HG02642 (cell line): ENCODE measurements around the gene TLNRD1.

Experiments used
- ATAC-seq: cut with Tn5 transposase; IDR thresholded peaks from one replicate; pipeline ENCODE4 v1.9.1; 2021; ENCODE audit warnings: mild to moderate bottlenecking; ENCODE audit not compliant: unreplicated experiment, poor library complexity

Gene TLNRD1

DNA sequence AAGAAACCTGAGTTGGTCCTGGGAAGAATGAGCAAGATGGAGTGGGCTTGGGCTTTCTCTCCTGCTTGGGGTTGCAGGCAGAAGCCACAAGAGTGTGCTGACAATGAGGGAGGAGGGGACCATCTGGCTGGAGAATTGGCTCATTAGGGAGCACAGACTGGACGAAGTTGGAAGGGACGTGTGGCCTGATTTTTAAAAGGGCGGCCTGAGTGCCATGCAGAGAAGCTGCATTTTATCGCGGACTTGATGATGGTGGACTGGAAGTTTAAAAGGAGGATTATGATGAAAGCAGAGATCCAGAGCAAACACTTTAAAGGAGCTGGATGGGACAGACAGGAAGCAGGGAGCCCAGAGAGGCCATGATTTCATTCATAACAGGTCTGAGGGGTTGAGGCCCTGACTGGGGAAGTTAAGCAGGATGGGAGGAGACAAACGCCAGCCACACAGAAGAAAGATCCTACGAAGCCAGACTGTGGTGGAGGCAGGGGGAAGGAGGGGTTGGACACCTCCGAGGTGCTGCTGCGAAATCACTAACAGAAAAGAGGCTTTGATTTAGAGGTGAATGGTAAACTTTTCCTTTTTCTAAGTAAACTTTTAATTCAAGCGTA, 23.6 kb downstream of the TLNRD1 start:
- no peak for ATAC-seq

DNA sequence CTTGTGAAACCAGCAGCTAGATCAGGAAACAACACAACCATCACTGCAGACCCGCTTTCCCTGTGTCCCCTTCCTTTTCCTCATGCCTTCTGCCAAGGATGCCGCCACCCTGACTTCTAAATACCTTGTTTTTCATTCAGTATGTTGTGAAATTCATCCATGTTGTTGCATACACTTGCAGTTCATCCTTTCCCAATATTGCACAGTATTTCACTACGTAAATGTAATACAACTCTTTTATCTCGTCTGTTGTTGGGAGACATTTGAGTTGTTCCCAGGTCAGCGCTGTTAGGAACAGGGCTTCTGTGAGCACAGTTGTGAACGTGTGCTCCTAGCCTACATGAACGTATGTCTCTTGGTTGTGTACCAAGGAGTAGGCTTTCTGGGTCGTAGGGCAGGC, 24.2 kb downstream of the TLNRD1 start:
- no peak for ATAC-seq

DNA sequence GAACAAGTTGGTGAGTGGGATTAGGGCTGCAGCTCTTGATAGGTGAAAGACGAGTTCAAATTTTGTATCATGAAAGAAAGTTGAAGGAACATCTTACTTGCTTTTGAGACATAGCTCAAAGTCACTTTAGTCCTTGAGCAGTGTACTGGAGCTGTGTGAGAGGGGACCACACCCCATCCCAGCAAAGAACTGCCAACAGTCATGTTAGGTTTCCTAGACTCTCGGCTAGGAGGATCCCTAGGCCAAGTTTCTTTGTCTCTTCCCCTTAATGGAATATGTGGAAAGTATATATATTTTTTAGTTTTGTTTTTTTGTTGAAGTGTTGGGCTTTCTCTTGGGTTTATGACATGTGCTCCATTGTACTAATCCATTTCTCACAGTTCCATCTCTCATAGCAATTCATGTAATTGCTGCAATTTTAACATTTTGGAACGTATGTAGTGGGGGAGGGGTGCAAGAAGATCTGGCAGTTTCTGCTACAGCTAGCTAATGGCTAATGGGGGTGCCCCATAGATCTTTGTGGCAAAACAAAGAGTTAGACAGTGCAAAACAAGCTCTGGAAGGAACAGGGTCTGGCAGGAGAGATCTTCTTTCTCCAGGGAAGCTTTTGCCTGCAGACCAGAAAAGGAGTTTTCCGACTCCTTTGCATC, 25.1 kb downstream of the TLNRD1 start:
- no peak for ATAC-seq

DNA sequence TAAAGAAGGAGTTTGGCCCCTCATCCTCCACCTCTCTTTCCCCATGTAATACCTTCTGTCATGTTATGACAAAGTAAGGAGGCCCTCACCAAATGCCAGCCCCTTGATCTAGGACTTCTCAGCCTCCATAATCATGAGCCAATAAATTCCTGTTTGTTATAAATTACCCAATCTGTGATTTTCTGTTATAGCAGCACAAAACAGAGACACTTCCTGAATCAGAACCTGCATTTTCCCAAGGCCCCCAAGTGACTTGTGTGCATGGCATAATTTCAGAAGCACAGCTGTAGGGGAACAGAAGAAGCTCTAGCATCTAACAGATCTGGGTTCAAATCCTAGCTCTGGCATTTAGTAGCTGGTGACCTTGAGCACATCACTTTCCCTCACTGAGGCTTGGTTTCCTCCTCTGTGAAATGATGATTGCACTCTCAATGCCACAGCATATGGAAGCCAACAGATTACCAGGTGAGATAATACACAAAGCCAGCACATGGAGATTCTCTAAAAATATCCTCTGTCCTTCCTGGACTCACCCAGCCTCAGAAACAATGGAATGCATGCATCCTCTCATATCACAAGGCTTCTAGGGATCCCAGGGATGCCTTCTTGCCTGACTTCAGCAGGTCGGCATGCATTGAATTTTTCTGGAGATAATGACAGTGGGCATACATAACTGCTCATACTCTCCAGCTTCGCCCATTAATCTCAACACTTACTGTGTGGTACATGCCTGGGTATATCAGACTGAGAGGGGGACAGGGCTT, 26.3 kb downstream of the TLNRD1 start:
- no peak for ATAC-seq

DNA sequence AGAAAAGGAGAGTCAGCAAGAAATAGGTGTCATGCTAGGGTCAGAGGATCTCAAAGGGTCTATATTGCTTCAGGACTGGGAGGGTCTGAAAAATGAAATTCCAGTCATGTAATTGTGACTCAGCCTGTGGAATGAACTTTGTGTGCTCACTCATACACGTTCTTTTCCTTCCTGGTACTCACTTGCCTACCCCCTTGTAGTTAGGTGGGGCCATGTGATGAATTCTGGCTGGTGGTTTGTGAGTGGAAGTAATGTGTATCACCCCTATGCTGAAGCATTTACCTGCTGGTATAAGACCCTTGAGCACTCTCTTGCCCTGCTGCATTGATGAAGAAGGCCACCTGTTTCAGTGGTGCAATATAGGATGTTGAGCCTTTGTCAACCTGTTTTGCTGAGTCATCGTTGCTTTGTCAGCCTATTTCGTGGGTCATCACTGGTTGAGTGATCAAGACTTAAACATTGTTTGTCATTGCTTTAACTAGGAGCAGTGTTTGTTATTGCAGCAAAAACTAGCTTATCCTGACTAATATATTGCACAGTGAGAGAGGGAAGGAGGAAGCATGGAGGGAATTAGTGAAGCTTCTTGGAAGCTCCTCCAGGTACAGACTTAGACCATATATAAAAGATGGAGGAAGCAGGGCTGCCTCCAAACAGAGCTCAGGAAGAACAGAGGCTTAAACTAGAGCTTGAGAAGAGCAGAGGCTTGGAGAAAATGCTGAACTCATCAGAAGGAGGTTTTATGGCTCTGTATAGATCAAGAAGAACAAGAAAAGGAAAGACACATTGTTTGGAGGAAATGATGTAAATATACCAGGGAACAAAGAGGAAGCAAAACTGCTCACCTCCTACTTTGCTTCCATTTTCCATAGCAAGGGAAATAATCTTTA, 28.9 kb downstream of the TLNRD1 start:
- no peak for ATAC-seq

DNA sequence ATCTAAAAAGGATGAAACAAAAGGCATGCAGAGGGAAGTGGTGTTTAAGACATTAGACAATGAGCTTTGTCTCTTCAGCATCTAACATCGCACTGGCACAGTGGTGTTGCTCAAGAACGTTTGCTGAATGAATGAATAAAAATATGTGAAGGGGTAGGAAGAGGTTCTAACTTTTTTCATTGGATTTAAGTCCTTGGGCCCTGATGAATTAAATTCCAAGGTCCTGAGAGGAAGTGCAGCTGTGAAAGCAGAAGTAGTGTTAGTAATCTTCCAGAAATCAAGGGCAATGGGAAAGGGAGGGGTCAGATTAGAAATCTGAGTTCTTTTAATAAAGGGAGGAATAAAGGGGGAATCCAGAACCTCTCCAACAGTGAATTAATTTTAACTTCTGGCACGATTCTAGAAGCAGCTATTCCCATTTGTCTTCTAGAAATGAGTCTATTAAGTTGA, 29.6 kb downstream of the TLNRD1 start:
- ATAC-seq: no peak

DNA sequence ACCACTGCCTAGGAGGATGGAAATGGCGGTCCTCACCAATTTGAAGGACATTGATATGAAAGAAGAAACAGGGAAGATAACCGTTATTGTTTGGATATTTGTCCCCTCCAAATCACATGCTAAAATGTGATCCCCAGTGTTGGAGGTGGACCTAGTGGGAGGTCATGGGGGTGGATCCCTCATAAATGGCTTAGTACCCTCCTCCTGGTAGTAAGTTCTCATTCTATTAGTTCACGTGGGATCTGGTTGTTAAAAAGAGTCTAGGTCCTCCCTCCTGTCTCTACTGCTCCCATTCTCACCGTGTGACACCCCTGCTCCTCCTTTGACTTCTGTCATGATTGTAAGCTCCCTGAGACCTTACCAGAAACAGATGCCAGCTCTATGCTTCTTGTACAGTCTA, 30.5 kb downstream of the TLNRD1 start:
- no peak for ATAC-seq

DNA sequence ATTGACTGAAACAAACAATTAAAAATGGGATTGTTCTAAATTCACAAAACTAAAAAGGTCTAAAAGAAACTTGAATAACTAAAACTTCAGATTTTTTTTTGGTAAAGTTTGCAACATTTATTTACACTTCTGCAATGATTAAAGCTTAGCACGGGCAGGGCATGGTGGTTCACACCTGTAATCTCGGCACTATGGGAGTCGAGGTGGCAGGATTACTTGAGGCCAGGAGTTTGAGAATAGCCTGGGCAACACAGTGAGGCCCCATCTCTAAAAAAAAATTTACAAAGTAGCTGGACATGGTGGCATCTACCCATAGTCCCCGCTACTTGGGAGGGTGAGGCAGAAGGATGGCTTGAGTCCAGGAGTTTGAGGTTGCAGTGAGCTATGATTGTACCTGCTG, 31.6 kb downstream of the TLNRD1 start:
- ATAC-seq: no peak

DNA sequence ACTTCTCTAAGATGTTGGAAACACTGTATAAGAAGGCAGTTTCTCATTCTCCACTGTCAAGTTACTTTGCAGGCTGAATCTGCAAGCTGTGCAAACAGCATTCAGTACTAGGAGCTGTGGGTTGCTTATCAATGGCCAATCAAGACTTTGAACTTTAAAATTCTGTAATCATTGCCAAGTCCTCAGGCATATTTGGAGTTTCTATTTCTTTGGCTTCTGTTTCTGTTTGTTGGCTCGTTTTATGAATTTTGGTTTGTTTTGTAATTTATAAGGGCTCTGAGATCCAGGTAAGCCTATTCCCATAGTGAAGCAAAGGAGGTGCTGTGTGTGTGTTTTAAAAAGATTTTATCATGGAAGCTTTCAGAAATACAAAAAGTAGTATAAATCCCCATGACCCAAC, 32.1 kb downstream of the TLNRD1 start:
- no peak for ATAC-seq

DNA sequence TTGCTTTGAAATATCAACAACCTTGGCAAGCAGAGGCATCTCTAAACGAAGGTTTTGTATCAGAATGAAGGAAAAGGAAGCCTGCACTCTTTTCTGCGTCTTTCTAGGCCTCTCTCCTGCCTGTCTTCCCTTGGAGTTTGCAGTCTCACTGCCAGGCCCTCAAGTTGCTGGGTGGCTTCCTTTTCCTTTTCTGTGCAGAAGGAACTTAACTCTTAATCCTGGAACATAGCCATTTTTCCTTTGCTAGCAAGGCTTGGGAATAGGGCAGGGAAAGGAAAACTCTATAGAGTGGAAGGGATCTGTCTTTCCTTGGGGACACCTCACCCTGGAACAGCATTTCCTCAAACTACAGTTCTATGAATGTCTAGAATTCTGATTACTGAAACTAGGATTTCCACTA, 32.8 kb downstream of the TLNRD1 start:
- no peak for ATAC-seq

DNA sequence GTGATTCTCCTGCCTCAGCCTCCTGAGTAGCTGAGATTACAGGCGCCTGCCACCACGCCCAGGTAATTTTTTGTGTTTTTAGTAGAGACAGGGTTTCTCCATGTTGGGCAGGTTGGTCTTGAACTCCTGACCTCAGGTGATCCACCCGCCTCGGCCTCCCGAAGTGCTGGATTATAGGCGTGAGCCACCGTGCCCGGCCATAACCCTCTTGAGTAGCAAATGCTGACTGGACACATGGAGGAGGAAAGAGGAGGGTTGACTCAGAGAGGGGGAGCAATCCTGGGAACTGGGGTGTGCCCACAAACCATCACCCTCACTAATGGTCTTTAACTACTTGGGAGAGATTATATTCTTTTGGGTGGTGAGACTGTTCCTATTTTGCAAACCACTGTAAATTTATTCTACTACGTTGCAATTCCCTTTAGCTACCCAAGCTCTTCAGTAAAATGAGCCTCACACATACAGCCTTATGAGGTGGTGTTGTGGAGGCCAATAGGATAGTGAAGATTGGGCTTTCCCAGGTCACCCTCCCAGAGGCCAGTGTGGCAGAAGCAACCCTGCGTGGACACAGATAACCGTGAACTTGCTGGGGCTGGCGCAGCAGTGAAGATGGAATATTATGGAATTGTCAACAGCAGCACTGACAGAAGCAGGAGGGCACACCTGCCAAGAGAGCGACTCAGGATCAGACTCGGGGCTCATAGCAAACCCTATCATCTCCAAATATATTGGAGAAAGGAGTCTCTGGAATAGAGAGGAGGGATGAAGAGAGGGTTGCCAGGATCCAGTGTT, 37.4 kb downstream of the TLNRD1 start:
- ATAC-seq: no peak

DNA sequence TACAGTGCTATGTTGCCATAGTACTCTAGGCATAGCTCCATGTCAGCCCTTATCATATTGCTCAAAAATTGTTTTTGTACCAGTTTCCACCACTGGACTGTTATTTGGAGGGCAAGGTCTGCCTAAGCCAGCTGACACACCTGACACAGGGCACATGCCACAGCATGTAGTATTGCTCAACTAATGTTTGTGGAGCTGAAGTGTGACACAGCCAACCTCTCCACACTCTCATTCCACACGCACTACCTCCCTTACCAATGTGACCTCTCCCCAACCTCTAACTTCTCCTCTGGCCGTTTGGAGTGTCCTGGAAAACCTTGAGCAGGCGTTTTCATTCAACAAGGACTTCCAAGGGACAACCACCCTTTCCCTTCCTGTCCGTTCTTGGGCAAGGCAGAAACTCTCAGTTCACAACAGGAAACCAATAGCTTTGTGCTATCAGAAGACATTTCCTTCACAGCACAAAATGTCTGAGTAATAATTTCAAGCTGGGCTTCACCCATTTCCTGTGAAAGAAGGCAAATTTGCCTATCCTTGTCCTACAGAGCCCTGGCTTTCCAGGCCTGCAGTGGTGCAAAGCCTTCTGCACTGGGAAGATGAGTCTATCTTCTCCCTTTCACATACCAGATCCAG, 38.4 kb downstream of the TLNRD1 start:
- ATAC-seq: no peak

DNA sequence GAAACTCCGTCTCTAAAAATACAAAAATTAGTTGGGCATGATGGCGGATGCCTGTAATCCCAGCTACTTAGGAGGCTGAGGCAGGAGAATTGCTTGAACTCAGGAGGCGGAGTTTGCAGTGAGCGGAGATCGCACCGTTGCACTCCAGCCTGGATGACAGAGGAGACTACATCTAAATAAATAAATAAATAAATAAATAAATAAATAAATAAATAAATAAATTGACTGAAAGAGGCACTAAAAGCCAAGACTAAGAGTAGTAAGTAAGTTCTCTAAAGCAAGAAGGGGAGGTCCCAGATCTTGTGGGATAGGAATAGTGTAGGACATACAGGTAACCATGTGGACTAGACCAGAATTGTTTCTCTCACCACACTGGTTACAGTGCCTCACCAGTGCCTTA, 40.0 kb downstream of the TLNRD1 start:
- no peak for ATAC-seq

DNA sequence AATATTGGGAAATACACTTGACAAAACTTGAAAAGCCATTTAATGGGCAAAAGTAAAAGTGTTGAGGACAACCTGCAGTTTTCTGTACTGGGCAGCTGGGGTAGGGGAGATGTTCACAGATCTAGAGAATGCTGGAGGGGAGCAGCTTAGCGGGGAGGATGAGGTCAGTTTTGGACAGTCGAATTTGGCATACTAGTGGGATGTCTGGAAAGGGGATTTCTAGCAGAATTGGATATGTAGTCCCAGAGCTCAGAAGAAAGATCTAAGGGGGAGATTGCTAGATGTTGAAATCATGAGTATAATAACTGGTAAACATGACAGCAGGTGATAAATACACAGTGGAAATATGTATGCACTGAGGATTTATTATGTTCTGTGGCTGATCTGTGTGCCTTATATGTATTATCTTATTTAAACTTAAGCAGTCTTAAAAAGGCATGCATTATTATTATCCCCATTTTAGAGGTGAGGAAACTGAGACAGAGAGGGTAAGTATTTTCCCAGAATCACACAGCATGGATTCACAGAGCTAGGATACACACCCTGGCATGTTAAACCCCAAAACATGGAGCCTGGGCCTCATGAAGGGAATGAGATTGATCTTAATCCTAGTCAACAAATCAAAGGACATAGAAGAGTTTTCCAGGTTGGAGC, 42.7 kb downstream of the TLNRD1 start:
- no peak for ATAC-seq

DNA sequence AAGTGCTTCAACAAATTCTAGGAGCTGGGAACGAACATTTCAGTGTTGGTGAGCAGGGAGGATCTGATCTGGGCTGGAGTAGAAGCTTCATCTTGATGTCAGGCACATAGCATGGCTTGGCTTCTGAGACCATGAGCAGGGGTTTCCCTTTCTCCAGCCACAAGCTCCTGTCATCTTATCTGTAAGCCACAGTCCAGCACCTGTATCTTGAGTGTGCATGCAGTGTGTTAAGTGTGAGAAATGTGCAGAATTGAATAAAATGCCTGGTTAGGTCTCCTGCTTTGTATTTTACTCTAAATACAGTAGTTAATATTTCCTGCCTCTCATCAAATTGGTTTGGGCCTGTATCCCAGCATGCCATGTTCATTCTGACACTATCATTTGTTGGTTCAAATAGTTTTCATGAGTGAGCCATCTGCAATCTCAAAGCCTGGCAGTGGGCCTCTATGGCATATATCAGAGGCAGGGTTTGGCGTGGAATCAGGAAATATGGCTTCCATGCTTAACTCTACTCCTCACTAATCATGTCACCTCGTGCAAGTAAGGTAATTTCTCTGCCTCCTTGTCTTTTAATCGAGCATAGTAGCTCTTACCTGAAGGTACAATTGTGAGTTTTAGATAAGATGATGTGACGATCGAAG, 43.3 kb downstream of the TLNRD1 start:
- ATAC-seq: no peak

DNA sequence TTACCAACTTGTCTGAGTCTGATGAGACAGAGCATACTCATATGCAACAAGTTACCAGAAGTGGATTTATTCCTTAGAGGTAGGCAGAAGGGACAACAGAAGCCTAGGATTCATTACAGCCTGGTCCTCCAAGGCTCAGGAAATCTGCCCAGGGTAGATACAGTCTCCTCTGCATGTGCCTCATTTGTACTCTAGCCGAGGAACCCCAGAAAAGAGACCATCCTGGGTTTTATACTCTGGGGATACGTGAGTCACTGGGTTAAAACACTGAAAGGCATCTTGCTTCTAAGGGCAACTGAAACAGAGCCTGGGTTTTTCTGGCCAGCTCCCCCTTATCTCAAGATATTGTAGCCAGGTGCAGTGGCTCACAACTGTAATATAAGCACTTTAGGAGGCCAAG, 45.6 kb downstream of the TLNRD1 start:
- ATAC-seq: no peak

DNA sequence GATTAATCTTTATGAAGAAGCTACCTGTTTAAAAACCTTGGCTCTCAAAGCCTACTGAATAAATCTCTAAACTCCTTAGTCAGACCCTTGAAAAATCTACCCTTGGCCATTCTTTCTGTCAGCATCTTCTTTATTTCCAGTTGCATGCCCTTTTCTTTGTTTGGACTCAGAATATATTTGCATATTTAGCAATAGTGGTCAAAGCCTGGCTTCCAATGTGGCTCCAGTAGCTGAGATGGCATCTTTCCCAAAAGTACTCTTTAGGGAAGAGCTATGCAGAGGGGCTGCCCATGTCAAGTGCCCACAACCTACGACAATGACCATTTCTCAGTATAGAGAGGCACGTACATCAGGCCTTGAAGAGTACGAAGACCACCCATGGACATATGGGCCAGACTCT, 47.2 kb downstream of the TLNRD1 start:
- no peak for ATAC-seq

DNA sequence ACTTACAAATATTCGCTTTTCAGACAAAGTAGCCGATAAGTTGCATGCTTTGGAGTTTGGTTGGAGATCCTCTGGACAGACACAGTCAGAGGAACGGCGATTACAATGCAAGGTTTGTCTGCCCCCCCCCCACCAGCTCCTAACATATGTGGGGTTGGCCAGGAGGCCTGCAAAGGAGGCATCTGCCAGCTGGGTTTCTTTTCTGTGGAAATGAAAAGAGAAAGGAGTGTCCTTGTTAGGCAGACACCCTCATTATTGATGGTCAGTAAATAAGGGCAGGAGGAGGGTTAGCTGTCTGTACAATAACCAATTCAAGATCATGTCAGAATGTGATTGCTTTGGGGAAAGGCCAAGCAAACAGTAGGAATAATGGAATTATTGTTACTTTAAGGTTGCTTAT, 49.1 kb downstream of the TLNRD1 start:
- no peak for ATAC-seq

DNA sequence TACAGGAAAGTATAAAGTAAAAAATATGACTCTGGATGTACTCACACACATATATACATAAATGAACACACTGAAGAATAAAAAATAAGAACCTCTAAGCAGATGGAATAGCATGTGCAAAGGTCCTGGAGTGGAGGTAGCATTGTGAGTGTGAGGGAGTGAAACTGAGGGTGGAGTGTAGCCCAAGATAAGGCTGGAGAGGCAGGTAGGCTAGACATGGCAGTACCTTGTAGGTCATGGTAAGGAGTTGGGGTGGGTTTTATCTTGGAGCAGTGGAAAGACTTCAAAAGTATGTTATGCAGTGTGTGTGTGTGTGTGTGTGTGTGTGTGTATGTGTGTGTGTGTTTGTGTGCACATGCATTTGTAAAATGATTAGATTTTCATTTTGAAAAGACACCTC, 49.5 kb downstream of the TLNRD1 start:
- ATAC-seq: no peak
